ENCODE measurements around the gene PHF12. TPM values are rescaled to one million over a fixed set of nuclear protein-coding genes. Genes with fewer than 3 reads are reported as not detected.

PHF12 gene
- total and polyA plus RNA-seq, 10 of the 15 experiments (the other 5 are each of a cell fraction or from before 2014, with no cell fraction given): 1.3 to 43.9 (median 19.2) TPM

DNA sequence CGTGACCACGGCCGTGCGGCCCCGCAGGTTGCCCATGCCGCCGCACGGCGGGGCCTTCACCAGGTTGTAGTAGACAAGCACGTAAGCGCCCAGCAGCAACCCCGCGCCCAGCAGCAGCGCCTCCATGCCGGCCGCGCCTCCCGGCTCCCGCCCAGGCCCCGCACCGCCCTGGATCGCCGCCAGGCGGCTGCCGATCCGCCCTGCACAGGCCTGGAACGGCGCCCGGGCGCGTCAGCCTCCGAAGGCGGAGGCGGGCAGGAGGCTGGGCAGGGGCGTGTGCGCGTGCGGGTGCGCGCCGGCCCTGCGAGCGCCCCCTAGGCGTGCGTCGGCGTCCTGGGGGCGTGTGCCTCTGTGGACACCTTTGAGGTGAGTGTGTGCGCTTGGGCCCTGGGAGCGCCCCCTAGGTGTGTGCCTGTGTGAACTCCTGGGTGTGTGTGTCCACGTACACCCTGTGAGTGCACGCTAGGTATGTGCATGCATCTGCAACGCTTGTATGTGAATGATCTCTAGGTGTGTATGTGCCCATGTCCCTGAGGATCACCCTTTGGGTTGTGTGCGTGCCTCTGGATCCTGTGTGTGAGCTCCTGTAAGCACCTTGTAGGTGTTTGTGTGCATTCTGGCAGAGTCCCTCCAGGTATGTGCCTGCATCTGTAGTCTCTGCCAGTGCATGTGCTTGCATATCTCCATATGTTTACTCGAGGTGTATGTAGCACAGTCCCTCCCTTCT, 48.3 kb downstream of the PHF12 start, which contains the start of gene DHRS13 (continued):
- TF ChIP-seq, protein P1, sequence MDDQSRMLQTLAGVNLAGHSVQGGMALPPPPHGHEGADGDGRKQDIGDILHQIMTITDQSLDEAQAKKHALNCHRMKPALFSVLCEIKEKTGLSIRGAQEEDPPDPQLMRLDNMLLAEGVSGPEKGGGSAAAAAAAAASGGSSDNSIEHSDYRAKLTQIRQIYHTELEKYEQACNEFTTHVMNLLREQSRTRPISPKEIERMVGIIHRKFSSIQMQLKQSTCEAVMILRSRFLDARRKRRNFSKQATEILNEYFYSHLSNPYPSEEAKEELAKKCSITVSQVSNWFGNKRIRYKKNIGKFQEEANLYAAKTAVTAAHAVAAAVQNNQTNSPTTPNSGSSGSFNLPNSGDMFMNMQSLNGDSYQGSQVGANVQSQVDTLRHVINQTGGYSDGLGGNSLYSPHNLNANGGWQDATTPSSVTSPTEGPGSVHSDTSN (IDR thresholded peaks at IDR 0.05; ENCODE audit: insufficient replicate concordance, low read depth, low read length): no peak
- TF ChIP-seq NR2F1 (conservative IDR thresholded peaks at IDR 0.05) (peak; percentile 75), BHLHE40 (IDR thresholded peaks at IDR 0.05; ENCODE audit: borderline replicate concordance in 1 of 2, low read depth in 2 of 2, low read length in 1 of 2) (peak; percentile 92 to 98), KLF5 (IDR thresholded peaks at IDR 0.05; ENCODE audit: partially characterized antibody) (peak; percentile 80), KAT2A (conservative IDR thresholded peaks at IDR 0.05; ENCODE audit: control insufficient read depth, low read depth, low read length) (no peak), EP300 (IDR thresholded peaks at IDR 0.05; ENCODE audit: borderline replicate concordance in 1 of 2, control insufficient read depth in 1 of 2, low read depth in 2 of 2, low read length in 2 of 2) (peak in 1 of 2 experiments; percentile 51; a peak in 1 of 4 replicates), GABPA (IDR thresholded peaks at IDR 0.05; ENCODE audit: low read depth) (no peak), TCF12 (IDR thresholded peaks at IDR 0.05; ENCODE audit: low read depth, low read length) (0 out of 2 replicates have a peak, but pooled peaks have one; percentile 69), NFYA (IDR thresholded peaks at IDR 0.05; ENCODE audit: borderline replicate concordance, low read depth, low read length) (no peak), CHD2 (IDR thresholded peaks at IDR 0.05; ENCODE audit: borderline replicate concordance, low read depth, low read length) (0 out of 2 replicates have a peak, but pooled peaks have one; percentile 56), EED (IDR thresholded peaks at IDR 0.05; ENCODE audit: low read depth) (peak; percentile 53; the same call in 1 of the 2 replicates), STAT1 (conservative IDR thresholded peaks at IDR 0.05) (0 out of 2 replicates have a peak, but pooled peaks have one; percentile 78), ZNF217 (IDR thresholded peaks at IDR 0.05) (peak; percentile 88; the same call in 1 of the 2 replicates)
- TF ChIP-seq, protein P2, sequence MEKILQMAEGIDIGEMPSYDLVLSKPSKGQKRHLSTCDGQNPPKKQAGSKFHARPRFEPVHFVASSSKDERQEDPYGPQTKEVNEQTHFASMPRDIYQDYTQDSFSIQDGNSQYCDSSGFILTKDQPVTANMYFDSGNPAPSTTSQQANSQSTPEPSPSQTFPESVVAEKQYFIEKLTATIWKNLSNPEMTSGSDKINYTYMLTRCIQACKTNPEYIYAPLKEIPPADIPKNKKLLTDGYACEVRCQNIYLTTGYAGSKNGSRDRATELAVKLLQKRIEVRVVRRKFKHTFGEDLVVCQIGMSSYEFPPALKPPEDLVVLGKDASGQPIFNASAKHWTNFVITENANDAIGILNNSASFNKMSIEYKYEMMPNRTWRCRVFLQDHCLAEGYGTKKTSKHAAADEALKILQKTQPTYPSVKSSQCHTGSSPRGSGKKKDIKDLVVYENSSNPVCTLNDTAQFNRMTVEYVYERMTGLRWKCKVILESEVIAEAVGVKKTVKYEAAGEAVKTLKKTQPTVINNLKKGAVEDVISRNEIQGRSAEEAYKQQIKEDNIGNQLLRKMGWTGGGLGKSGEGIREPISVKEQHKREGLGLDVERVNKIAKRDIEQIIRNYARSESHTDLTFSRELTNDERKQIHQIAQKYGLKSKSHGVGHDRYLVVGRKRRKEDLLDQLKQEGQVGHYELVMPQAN (conservative IDR thresholded peaks at IDR 0.05): peak; percentile 75; the same call in 1 of the 2 replicates
- TF ChIP-seq, protein P3, sequence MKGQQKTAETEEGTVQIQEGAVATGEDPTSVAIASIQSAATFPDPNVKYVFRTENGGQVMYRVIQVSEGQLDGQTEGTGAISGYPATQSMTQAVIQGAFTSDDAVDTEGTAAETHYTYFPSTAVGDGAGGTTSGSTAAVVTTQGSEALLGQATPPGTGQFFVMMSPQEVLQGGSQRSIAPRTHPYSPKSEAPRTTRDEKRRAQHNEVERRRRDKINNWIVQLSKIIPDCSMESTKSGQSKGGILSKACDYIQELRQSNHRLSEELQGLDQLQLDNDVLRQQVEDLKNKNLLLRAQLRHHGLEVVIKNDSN (IDR thresholded peaks at IDR 0.05; ENCODE audit: borderline replicate concordance, extremely low read length, insufficient read depth, low read depth, low read length): no peak
- TF ChIP-seq, protein P4, sequence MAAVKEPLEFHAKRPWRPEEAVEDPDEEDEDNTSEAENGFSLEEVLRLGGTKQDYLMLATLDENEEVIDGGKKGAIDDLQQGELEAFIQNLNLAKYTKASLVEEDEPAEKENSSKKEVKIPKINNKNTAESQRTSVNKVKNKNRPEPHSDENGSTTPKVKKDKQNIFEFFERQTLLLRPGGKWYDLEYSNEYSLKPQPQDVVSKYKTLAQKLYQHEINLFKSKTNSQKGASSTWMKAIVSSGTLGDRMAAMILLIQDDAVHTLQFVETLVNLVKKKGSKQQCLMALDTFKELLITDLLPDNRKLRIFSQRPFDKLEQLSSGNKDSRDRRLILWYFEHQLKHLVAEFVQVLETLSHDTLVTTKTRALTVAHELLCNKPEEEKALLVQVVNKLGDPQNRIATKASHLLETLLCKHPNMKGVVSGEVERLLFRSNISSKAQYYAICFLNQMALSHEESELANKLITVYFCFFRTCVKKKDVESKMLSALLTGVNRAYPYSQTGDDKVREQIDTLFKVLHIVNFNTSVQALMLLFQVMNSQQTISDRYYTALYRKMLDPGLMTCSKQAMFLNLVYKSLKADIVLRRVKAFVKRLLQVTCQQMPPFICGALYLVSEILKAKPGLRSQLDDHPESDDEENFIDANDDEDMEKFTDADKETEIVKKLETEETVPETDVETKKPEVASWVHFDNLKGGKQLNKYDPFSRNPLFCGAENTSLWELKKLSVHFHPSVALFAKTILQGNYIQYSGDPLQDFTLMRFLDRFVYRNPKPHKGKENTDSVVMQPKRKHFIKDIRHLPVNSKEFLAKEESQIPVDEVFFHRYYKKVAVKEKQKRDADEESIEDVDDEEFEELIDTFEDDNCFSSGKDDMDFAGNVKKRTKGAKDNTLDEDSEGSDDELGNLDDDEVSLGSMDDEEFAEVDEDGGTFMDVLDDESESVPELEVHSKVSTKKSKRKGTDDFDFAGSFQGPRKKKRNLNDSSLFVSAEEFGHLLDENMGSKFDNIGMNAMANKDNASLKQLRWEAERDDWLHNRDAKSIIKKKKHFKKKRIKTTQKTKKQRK (IDR thresholded peaks at IDR 0.05; ENCODE audit: low read depth, low read length): no peak
- TF ChIP-seq, protein P5, sequence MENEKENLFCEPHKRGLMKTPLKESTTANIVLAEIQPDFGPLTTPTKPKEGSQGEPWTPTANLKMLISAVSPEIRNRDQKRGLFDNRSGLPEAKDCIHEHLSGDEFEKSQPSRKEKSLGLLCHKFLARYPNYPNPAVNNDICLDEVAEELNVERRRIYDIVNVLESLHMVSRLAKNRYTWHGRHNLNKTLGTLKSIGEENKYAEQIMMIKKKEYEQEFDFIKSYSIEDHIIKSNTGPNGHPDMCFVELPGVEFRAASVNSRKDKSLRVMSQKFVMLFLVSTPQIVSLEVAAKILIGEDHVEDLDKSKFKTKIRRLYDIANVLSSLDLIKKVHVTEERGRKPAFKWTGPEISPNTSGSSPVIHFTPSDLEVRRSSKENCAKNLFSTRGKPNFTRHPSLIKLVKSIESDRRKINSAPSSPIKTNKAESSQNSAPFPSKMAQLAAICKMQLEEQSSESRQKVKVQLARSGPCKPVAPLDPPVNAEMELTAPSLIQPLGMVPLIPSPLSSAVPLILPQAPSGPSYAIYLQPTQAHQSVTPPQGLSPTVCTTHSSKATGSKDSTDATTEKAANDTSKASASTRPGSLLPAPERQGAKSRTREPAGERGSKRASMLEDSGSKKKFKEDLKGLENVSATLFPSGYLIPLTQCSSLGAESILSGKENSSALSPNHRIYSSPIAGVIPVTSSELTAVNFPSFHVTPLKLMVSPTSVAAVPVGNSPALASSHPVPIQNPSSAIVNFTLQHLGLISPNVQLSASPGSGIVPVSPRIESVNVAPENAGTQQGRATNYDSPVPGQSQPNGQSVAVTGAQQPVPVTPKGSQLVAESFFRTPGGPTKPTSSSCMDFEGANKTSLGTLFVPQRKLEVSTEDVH (IDR thresholded peaks at IDR 0.05; ENCODE audit: low read depth, partially characterized antibody): no peak

Data from GM12878 (cell line).